Measurements from ENCODE around the gene ELAVL2.

GRCh38 chr9:23764219-23764618 lies 61.8 kb downstream of the ELAVL2 start:
- no peak for TF ChIP-seq CTCF (IDR thresholded peaks at IDR 0.05)
- no peak for TF ChIP-seq POLR2A (IDR thresholded peaks at IDR 0.05)
